WTC11 (cell line): ENCODE data around the gene INTS7. TPM values are rescaled to one million over a fixed set of nuclear protein-coding genes. Genes with fewer than 3 reads are reported as not detected.

Experiments used
- ATAC-seq: fragments of 200-7000 bp; cut with Tn5 transposase; 2 replicates; pipeline ENCODE4 v1.10.0; 2021; ENCODE audit warnings: mild to moderate bottlenecking, moderate library complexity
- CTCF ChIA-PET: fragments of 300-600 bp; sonication (Branson Sonifier 250); formaldehyde crosslinking; loops from one replicate; lab custom pipeline; 2021; ENCODE audit warnings: antibody characterized with exemption; lab: Charles Lee
- POLR2A ChIA-PET: fragments of 350-600 bp; sonication (Branson Sonifier 250); formaldehyde crosslinking; loops from one replicate; lab custom pipeline; 2021; ENCODE audit warnings: antibody characterized with exemption; lab: Charles Lee
- DNase-seq: peaks from one replicate; pipeline ENCODE4 v3.0.0; 2021; ENCODE audit warnings: low spot score
- H3K27ac Mint-ChIP-seq: 2 replicates; pipeline ENCODE4 v1.8.0; 2021; ENCODE audit warnings: mixed read lengths
- H3K27me3 Mint-ChIP-seq: 2 replicates; pipeline ENCODE4 v1.8.0; 2021; ENCODE audit warnings: low read depth, mild to moderate bottlenecking, moderate library complexity, mixed read lengths
- H3K36me3 Mint-ChIP-seq: 2 replicates; pipeline ENCODE4 v1.8.0; 2021; ENCODE audit warnings: mixed read lengths
- H3K4me1 Mint-ChIP-seq: 2 replicates; pipeline ENCODE4 v1.8.0; 2022; ENCODE audit warnings: mixed read lengths
- H3K4me3 Mint-ChIP-seq: 2 replicates; pipeline ENCODE4 v1.8.0; 2021; ENCODE audit warnings: mild to moderate bottlenecking, moderate library complexity, mixed read lengths
- H3K9me3 Mint-ChIP-seq: 2 replicates; pipeline ENCODE4 v1.8.0; 2021; ENCODE audit warnings: mixed read lengths
- E2F1 ChIP-seq: sonication (generic); formaldehyde crosslinking; IDR thresholded peaks from 2 replicates; pipeline ENCODE4 v1.8.0; 2022; ENCODE audit warnings: mild to moderate bottlenecking, missing genetic modification reagents
- ELF4 ChIP-seq: sonication (generic); formaldehyde crosslinking; IDR thresholded peaks from 2 replicates; pipeline ENCODE4 v1.8.1; 2022; ENCODE audit warnings: low read depth, mild to moderate bottlenecking, moderate library complexity, missing genetic modification reagents
- KAT7 ChIP-seq: sonication (generic); formaldehyde crosslinking; IDR thresholded peaks from 2 replicates; pipeline ENCODE4 v1.8.1; 2023; ENCODE audit warnings: missing genetic modification reagents, mild to moderate bottlenecking, borderline replicate concordance
- NFE2L1 ChIP-seq: sonication (generic); formaldehyde crosslinking; IDR thresholded peaks from 2 replicates; pipeline ENCODE4 v1.8.1; 2023; ENCODE audit warnings: missing genetic modification reagents
- NFYB ChIP-seq: sonication (generic); formaldehyde crosslinking; conservative IDR thresholded peaks from 2 replicates; pipeline ENCODE4 v1.8.0; 2022; ENCODE audit warnings: low read depth, missing genetic modification reagents
- NR1H2 ChIP-seq: sonication (generic); formaldehyde crosslinking; IDR thresholded peaks from 2 replicates; pipeline ENCODE4 v1.9.0; 2021; ENCODE audit warnings: mild to moderate bottlenecking, moderate library complexity, missing genetic modification reagents
- OVOL2 ChIP-seq: fragments of 250-450 bp; sonication (Bioruptor Pico); IDR thresholded peaks from 2 replicates; pipeline ENCODE4 v1.9.0; 2021; ENCODE audit warnings: mild to moderate bottlenecking, borderline replicate concordance
- SMAD3 ChIP-seq: sonication (generic); formaldehyde crosslinking; IDR thresholded peaks from 2 replicates; pipeline ENCODE4 v1.8.0; 2022; ENCODE audit warnings: missing genetic modification reagents, mild to moderate bottlenecking, borderline replicate concordance
- TCF7 ChIP-seq: sonication (generic); formaldehyde crosslinking; IDR thresholded peaks from 2 replicates; pipeline ENCODE4 v1.8.0; 2022; ENCODE audit warnings: mild to moderate bottlenecking, low read depth, missing genetic modification reagents, moderate library complexity
- TEAD1 ChIP-seq: sonication (generic); formaldehyde crosslinking; IDR thresholded peaks from 2 replicates; pipeline ENCODE4 v1.8.0; 2022; ENCODE audit warnings: mild to moderate bottlenecking, missing genetic modification reagents
- USF1 ChIP-seq: sonication (generic); formaldehyde crosslinking; IDR thresholded peaks from 2 replicates; pipeline ENCODE4 v1.8.0; 2022; ENCODE audit warnings: mild to moderate bottlenecking, missing genetic modification reagents
- ZBTB21 ChIP-seq: sonication (generic); formaldehyde crosslinking; IDR thresholded peaks from 2 replicates; pipeline ENCODE4 v1.8.1; 2023; ENCODE audit warnings: mild to moderate bottlenecking, missing genetic modification reagents, borderline replicate concordance
- ZNF219 ChIP-seq: sonication (generic); formaldehyde crosslinking; IDR thresholded peaks from 2 replicates; pipeline ENCODE4 v1.8.0; 2023; ENCODE audit warnings: missing genetic modification reagents, mild to moderate bottlenecking, borderline replicate concordance
- ZNF263 ChIP-seq: sonication (generic); formaldehyde crosslinking; IDR thresholded peaks from 2 replicates; pipeline ENCODE4 v1.8.1; 2022; ENCODE audit warnings: low read depth, mild to moderate bottlenecking, moderate library complexity, missing genetic modification reagents
- ZNF423 ChIP-seq: fragments of 250-450 bp; sonication (Bioruptor Pico); IDR thresholded peaks from 2 replicates; pipeline ENCODE4 v2.1.2; 2022; ENCODE audit warnings: mild to moderate bottlenecking, moderate library complexity
- total RNA-seq: library from RNA; stranded (reverse); gene quantifications from 3 replicates; pipeline ENCODE4 v1.2.3, GENCODE V29; 2021
- TF ChIP-seq, protein P1 (sequence below): sonication (generic); formaldehyde crosslinking; IDR thresholded peaks from 2 replicates; pipeline ENCODE4 v1.8.0; 2022; ENCODE audit warnings: missing genetic modification reagents
- TF ChIP-seq, protein P2 (sequence below): sonication (generic); formaldehyde crosslinking; IDR thresholded peaks from 2 replicates; pipeline ENCODE4 v1.8.0; 2022; ENCODE audit warnings: mild to moderate bottlenecking, missing genetic modification reagents
- TF ChIP-seq, protein P3 (sequence below): sonication (generic); formaldehyde crosslinking; IDR thresholded peaks from 2 replicates; pipeline ENCODE4 v1.8.1; 2023; ENCODE audit warnings: mild to moderate bottlenecking, moderate library complexity, missing genetic modification reagents
- TF ChIP-seq, protein P4 (sequence below): sonication (generic); formaldehyde crosslinking; IDR thresholded peaks from 2 replicates; pipeline ENCODE4 v1.8.1; 2022; ENCODE audit warnings: low read depth, missing genetic modification reagents, borderline replicate concordance
- TF ChIP-seq, protein P5 (sequence below): fragments of 250-450 bp; sonication (Bioruptor Pico); IDR thresholded peaks from 2 replicates; pipeline ENCODE4 v1.8.0; 2021; ENCODE audit warnings: mild to moderate bottlenecking

INTS7 gene
- total RNA-seq, 1 experiment from 2014 or later: 17.2 TPM

DNA sequence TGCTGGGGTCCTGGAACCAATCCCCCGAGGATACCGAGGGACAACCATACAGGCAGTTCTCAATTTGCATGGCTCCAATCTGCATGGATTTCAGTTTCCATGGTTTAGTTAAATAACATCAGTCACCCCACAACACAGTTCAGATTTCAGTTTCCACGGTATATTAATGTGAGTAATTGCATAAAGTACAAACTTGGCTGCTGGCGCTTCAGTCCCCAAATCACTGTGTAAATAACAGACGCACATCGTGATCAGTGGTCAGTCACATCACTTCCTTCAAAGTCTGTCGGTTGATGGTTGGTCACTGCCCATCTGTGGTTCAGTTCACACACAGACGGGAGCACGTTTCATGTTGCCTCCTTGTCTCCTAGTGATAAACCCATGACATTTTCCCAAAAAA lies 138.4 kb downstream of the INTS7 start:
- H3K27me3 Mint-ChIP-seq: no peaks in the 10 kb centered on the region; the same call in 1 of the 2 replicates
- ChIA-PET POLR2A (no interaction called here), CTCF (no interaction called here)
- TF ChIP-seq, protein P1, sequence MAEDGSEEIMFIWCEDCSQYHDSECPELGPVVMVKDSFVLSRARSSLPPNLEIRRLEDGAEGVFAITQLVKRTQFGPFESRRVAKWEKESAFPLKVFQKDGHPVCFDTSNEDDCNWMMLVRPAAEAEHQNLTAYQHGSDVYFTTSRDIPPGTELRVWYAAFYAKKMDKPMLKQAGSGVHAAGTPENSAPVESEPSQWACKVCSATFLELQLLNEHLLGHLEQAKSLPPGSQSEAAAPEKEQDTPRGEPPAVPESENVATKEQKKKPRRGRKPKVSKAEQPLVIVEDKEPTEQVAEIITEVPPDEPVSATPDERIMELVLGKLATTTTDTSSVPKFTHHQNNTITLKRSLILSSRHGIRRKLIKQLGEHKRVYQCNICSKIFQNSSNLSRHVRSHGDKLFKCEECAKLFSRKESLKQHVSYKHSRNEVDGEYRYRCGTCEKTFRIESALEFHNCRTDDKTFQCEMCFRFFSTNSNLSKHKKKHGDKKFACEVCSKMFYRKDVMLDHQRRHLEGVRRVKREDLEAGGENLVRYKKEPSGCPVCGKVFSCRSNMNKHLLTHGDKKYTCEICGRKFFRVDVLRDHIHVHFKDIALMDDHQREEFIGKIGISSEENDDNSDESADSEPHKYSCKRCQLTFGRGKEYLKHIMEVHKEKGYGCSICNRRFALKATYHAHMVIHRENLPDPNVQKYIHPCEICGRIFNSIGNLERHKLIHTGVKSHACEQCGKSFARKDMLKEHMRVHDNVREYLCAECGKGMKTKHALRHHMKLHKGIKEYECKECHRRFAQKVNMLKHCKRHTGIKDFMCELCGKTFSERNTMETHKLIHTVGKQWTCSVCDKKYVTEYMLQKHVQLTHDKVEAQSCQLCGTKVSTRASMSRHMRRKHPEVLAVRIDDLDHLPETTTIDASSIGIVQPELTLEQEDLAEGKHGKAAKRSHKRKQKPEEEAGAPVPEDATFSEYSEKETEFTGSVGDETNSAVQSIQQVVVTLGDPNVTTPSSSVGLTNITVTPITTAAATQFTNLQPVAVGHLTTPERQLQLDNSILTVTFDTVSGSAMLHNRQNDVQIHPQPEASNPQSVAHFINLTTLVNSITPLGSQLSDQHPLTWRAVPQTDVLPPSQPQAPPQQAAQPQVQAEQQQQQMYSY (CRISPR knock-in tag): no peak
- TF ChIP-seq TEAD1 (CRISPR knock-in tag) (no peak), OVOL2 (no peak), KAT7 (CRISPR knock-in tag) (no peak), TCF7 (CRISPR knock-in tag) (no peak), ZNF263 (CRISPR knock-in tag) (no peak), ELF4 (CRISPR knock-in tag) (no peak)
- TF ChIP-seq, protein P2, sequence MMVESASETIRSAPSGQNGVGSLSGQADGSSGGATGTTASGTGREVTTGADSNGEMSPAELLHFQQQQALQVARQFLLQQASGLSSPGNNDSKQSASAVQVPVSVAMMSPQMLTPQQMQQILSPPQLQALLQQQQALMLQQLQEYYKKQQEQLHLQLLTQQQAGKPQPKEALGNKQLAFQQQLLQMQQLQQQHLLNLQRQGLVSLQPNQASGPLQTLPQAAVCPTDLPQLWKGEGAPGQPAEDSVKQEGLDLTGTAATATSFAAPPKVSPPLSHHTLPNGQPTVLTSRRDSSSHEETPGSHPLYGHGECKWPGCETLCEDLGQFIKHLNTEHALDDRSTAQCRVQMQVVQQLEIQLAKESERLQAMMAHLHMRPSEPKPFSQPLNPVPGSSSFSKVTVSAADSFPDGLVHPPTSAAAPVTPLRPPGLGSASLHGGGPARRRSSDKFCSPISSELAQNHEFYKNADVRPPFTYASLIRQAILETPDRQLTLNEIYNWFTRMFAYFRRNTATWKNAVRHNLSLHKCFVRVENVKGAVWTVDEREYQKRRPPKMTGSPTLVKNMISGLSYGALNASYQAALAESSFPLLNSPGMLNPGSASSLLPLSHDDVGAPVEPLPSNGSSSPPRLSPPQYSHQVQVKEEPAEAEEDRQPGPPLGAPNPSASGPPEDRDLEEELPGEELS (CRISPR knock-in tag): no peak
- no peak for DNase-seq
- ATAC-seq: no peak
- H3K9me3 Mint-ChIP-seq: peaks cover 4% of the 10 kb centered on the region
- H3K4me1 Mint-ChIP-seq: no peaks in the 10 kb centered on the region; the same call in 1 of the 2 replicates
- H3K4me3 Mint-ChIP-seq: no peak overlapping the region
- H3K27ac Mint-ChIP-seq: no peak overlapping the region
- H3K36me3 Mint-ChIP-seq: no peaks in the 10 kb centered on the region

DNA sequence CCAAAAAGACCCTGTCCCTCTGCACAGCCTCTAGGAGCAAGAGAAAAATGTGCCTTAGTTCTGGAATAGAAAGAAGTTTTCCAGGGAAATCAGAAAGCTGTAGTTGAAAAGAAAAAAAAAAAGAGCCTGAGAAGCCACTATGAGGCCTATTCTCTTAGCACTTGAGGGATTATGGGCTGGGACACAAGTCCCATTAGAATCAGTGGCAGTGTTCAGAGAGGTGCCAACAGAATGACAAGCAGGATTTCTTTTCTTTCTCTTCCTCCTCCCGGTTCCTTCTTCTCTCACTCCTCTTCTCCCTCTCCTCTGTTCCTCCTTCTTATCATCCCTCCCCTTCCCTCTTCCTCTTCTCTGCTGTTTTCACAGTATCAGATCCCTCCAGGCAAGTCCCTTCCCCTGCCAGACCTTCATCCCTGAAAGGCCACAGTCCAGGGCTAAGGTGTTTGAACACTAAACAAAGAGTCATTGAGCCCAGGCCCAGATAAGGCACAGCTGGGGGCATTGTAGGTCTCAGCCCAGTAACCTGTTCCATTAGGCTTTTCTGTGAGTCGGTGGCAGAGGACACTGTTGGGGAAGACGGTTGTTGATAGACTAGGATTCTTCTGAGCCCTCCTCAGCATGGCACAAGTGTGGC lies 140.1 kb downstream of the INTS7 start:
- TF ChIP-seq USF1: no peak

GRCh38 chr1:211894312-211894711 lies 141.0 kb downstream of the INTS7 start:
- DNase-seq: no peak
- Mint-ChIP-seq H3K27ac (no peak overlapping the region), H3K36me3 (no peaks in the 10 kb centered on the region), H3K4me1 (no peaks in the 10 kb centered on the region; the same call in none of the 2 replicates), H3K27me3 (peaks cover 9% of the 10 kb centered on the region), H3K9me3 (peaks cover 8% of the 10 kb centered on the region), H3K4me3 (no peak overlapping the region)
- ChIA-PET CTCF (no interaction called here), POLR2A (no interaction called here)
- ATAC-seq: no peak
- TF ChIP-seq, protein P3, sequence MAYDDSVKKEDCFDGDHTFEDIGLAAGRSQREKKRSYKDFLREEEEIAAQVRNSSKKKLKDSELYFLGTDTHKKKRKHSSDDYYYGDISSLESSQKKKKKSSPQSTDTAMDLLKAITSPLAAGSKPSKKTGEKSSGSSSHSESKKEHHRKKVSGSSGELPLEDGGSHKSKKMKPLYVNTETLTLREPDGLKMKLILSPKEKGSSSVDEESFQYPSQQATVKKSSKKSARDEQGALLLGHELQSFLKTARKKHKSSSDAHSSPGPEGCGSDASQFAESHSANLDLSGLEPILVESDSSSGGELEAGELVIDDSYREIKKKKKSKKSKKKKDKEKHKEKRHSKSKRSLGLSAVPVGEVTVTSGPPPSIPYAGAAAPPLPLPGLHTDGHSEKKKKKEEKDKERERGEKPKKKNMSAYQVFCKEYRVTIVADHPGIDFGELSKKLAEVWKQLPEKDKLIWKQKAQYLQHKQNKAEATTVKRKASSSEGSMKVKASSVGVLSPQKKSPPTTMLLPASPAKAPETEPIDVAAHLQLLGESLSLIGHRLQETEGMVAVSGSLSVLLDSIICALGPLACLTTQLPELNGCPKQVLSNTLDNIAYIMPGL (CRISPR knock-in tag): no peak
- TF ChIP-seq, protein P4, sequence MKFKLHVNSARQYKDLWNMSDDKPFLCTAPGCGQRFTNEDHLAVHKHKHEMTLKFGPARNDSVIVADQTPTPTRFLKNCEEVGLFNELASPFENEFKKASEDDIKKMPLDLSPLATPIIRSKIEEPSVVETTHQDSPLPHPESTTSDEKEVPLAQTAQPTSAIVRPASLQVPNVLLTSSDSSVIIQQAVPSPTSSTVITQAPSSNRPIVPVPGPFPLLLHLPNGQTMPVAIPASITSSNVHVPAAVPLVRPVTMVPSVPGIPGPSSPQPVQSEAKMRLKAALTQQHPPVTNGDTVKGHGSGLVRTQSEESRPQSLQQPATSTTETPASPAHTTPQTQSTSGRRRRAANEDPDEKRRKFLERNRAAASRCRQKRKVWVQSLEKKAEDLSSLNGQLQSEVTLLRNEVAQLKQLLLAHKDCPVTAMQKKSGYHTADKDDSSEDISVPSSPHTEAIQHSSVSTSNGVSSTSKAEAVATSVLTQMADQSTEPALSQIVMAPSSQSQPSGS (CRISPR knock-in tag): no peak
- TF ChIP-seq SMAD3 (CRISPR knock-in tag) (no peak), NR1H2 (CRISPR knock-in tag) (no peak), ZBTB21 (CRISPR knock-in tag) (no peak), E2F1 (CRISPR knock-in tag) (no peak), ZNF423 (CRISPR knock-in tag) (no peak), NFE2L1 (CRISPR knock-in tag) (no peak), ZNF219 (CRISPR knock-in tag) (no peak), NFYB (CRISPR knock-in tag) (no peak)
- TF ChIP-seq, protein P5, sequence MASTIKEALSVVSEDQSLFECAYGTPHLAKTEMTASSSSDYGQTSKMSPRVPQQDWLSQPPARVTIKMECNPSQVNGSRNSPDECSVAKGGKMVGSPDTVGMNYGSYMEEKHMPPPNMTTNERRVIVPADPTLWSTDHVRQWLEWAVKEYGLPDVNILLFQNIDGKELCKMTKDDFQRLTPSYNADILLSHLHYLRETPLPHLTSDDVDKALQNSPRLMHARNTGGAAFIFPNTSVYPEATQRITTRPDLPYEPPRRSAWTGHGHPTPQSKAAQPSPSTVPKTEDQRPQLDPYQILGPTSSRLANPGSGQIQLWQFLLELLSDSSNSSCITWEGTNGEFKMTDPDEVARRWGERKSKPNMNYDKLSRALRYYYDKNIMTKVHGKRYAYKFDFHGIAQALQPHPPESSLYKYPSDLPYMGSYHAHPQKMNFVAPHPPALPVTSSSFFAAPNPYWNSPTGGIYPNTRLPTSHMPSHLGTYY (CRISPR knock-in tag): no peak

More for the DNA sequence above, 140.1 kb downstream of the INTS7 start:
- ChIA-PET CTCF (no interaction called here), POLR2A (no interaction called here)
- Mint-ChIP-seq H3K4me1 (no peaks in the 10 kb centered on the region; the same call in 1 of the 2 replicates), H3K27me3 (peaks cover 3% of the 10 kb centered on the region), H3K4me3 (no peak overlapping the region), H3K36me3 (no peaks in the 10 kb centered on the region), H3K9me3 (peaks cover 2% of the 10 kb centered on the region), H3K27ac (no peak overlapping the region)
- DNase-seq: no peak
- ATAC-seq: no peak
